Heart left ventricle (tissue), 16 donors: ENCODE data around the gene PNMT. TPM values are rescaled to one million over a fixed set of nuclear protein-coding genes. Genes with fewer than 3 reads are reported as not detected.

Experiments used
- ATAC-seq, 4 donors: fragments of 200-7000 bp; cut with Tn5 transposase; one replicate each; pipeline ENCODE4 v1.9.1; 2020 to 2022; ENCODE audit warnings: moderate library complexity in 4 of 4, mild to moderate bottlenecking in 3 of 4, moderate number of reproducible peaks in 1 of 4
- DNase-seq, 5 donors: peaks; one replicate each; pipeline ENCODE4 v3.0.0-alpha.2; 2020
- H3K27ac ChIP-seq, 12 donors: fragments of 200-600 bp; sonication (generic) in 4 of 12; one replicate each; pipeline versions ENCODE4 v1.5.0 to v1.8.0; 2016 to 2022; ENCODE audit warnings: mild to moderate bottlenecking in 2 of 12
- H3K27me3 ChIP-seq, 9 donors: fragments of 200-600 bp; sonication (generic) in 2 of 9; one replicate each; pipeline versions ENCODE4 v1.5.1 to v1.8.0; 2016 to 2022; ENCODE audit warnings: mild to moderate bottlenecking in 3 of 9
- H3K36me3 ChIP-seq, 9 donors: fragments of 200-600 bp; sonication (generic) in 2 of 9; one replicate each; pipeline versions ENCODE4 v1.5.0 to v1.8.0; 2018 to 2022; ENCODE audit warnings: mild to moderate bottlenecking in 2 of 9
- H3K4me1 ChIP-seq, 12 donors: fragments of 200-600 bp; sonication (generic) in 4 of 12; one replicate each; pipeline versions ENCODE4 v1.5.0 to v1.8.0; 2016 to 2022; ENCODE audit warnings: mild to moderate bottlenecking in 3 of 12
- H3K4me3 ChIP-seq, 12 donors: fragments of 200-600 bp; sonication (generic) in 4 of 12; one replicate each; pipeline versions ENCODE4 v1.5.0 to v1.8.0; 2017 to 2022; ENCODE audit warnings: mild to moderate bottlenecking in 9 of 12, moderate library complexity in 4 of 12
- H3K9me3 ChIP-seq, 12 donors: fragments of 200-600 bp; sonication (generic) in 4 of 12; one replicate each; pipeline versions ENCODE4 v1.5.0 to v1.8.0; 2016 to 2022; ENCODE audit warnings: mild to moderate bottlenecking in 1 of 12
- CTCF ChIP-seq, 12 donors: fragments of 200-600 bp; sonication (generic) in 4 of 12; IDR thresholded peaks; one replicate each; pipeline versions ENCODE4 v1.5.0 to v1.8.0; 2018 to 2022; ENCODE audit warnings: antibody characterized with exemption in 12 of 12, mild to moderate bottlenecking in 5 of 12
- POLR2A ChIP-seq, 2 donors: fragments of 450-650 bp; IDR thresholded peaks; one replicate each; pipeline ENCODE4 v1.6.1; 2017; ENCODE audit warnings: antibody characterized with exemption in 2 of 2, mild to moderate bottlenecking in 2 of 2, moderate library complexity in 2 of 2
- WGBS, 4 donors: extraction: QIAGEN DNeasy Blood & Tissue Kit in 2 of 4; methylation state at CpG; one replicate each; pipeline versions ENCODE4 v1.1.5 to v1.1.7; 2013 to 2018; 5-methylcytosine and 5-hydroxymethylcytosine counted together
- intact Hi-C, 10 donors: fragments of 100-400 bp; cut with DNase I; formaldehyde crosslinking; loops; one replicate each; pipeline versions ENCODE4 v1.11.1 to v1.14.2; 2022
- polyA plus RNA-seq, 2 donors: library from polyadenylated mRNA; stranded (reverse); fragments of 200-250 nt; gene quantifications; one replicate each; pipeline ENCODE4 v1.2.3, GENCODE V29; 2013
- total RNA-seq, 9 donors: library from RNA; depleted of rRNA in 2 of 9; stranded (reverse); fragments of >200 nt in 2 of 9; fragmentation: NEBNext Ultra II Directional in 3 of 9; extraction: Animal tissue kit (Norgen Biotek cat#: 25700) in 3 of 9; gene quantifications; one replicate each; pipeline versions ENCODE4 v1.1.0 to v1.2.4, GENCODE V29; 2016 to 2023
- donor health status: ischemic (EF 13 %, LVEDD 7.1; RV severe dilation, severe dysfunction).
- donor health status: healthy with polysubstance abuse.
- donor health status: DM: no; HTN: yes; CAD: no.
- donor health status: DM: no; HTN: no; CAD: no.
- donor health status: ischemic (EF 25% LVEDD 6.9; RV normal size, moderate dysfunction).
- donor health status: ischemic (EF 25% LVEDD 5.7; RV mildly dilated, moderate dysfunction).
- donor health status: healthy.
- donor health status: DM: yes; HTN: yes; CAD: no.
- donor health status: ischemic (EF 35%, LVEDD 5.7; RV mildly dilated, moderate dysfunction).
- donor health status: nonischemic (EF 11% LVEDD 7.7; RV severe dilation, severe dysfunction).
- donor health status: DM: yes; HTN: yes; CAD: no.
- donor health status: PGD.
- donor health status: ischemic (EF 29% LVEDD 5.4; RV normal size, mild dysfunction).
- donor health status: nonischemic (EF 23%, LVEDD 6.1; RV moderate dilation, normal function).

Gene PNMT
- total and polyA plus RNA-seq, 11 donors = 2.4 to 15.6 (median 6.1) TPM

- no peaks in the 10 kb centered on the region for H3K27me3 ChIP-seq
- no peaks in the 10 kb centered on the region for H3K9me3 ChIP-seq
- DNase-seq (peak in 1 of 5 donors; percentile 33), ATAC-seq (peak; percentile 29 to 78 (median 68))
- no peak overlapping the region for H3K4me3 ChIP-seq
- peaks cover 0 to 90% (median 62%) of the 10 kb centered on the region in 9 donors for H3K36me3 ChIP-seq
- 68 to 75% (median 69%) methylated on average over 8 to 11 of the region's 11 CpGs for WGBS, 4 donors
- H3K4me1 ChIP-seq = peaks cover 0 to 17% (median 4%) of the 10 kb centered on the region in 12 donors
- peak overlapping the region in 9 of 12 donors; percentile 24 to 76 (median 51) for H3K27ac ChIP-seq
- no peak for TF ChIP-seq CTCF (IDR thresholded peaks at IDR 0.05)
- no peak for TF ChIP-seq POLR2A (IDR thresholded peaks at IDR 0.05)
- intact Hi-C loops = no loop called here
Measured at GRCh38 chr17:39716879-39717536, 48.8 kb downstream of the PNMT start.

GRCh38 chr17:39717660-39718059 lies 49.4 kb downstream of the PNMT start:
- no peak for DNase-seq
- TF ChIP-seq CTCF (IDR thresholded peaks at IDR 0.05) = no peak
- TF ChIP-seq POLR2A (IDR thresholded peaks at IDR 0.05) = no peak
- Histone ChIP-seq H3K27me3 (no peaks in the 10 kb centered on the region), H3K4me3 (no peak overlapping the region), H3K9me3 (no peaks in the 10 kb centered on the region), H3K4me1 (peaks cover 0 to 17% (median 4%) of the 10 kb centered on the region in 12 donors), H3K27ac (no peak overlapping the region), H3K36me3 (peaks cover 0 to 89% (median 61%) of the 10 kb centered on the region in 9 donors)
- WGBS, 4 donors = 62 to 69% (median 66%) methylated on average over 6 of the region's 6 CpGs
- intact Hi-C loops = no loop called here
- no peak for ATAC-seq

- peak in 1 of 5 donors; percentile 33 for DNase-seq
- intact Hi-C loops = no loop called here
- Histone ChIP-seq H3K27ac (no peak overlapping the region), H3K4me1 (peaks cover 0 to 17% (median 4%) of the 10 kb centered on the region in 12 donors), H3K9me3 (no peaks in the 10 kb centered on the region), H3K36me3 (peaks cover 0 to 90% (median 56%) of the 10 kb centered on the region in 9 donors), H3K4me3 (no peak overlapping the region), H3K27me3 (no peaks in the 10 kb centered on the region)
- ATAC-seq = no peak
- 83 to 92% (median 88%) methylated on average over 7 of the region's 7 CpGs for WGBS, 4 donors
- TF ChIP-seq CTCF (IDR thresholded peaks at IDR 0.05) = no peak
- no peak for TF ChIP-seq POLR2A (IDR thresholded peaks at IDR 0.05)
Measured at GRCh38 chr17:39719563-39720355, 51.5 kb downstream of the PNMT start.

Other genes with a start within 250 kb of the PNMT start
- 10 to 100 TPM; 18.0 to 29.4 (median 20.8) TPM for gene MED1, start 217.2 kb upstream of the PNMT start, total RNA-seq
- gene MED1, start 217.2 kb upstream of the PNMT start, polyA plus RNA-seq = 10 to 100 TPM in 1 of 2 donors, 1 to 10 TPM in 1; 7.2 to 14.7 TPM
- 10 to 100 TPM; 15.8 to 34.3 (median 23.1) TPM for gene CDK12, start 207.0 kb upstream of the PNMT start, total RNA-seq
- 10 to 100 TPM in 1 of 2 donors, 1 to 10 TPM in 1; 7.0 to 12.6 TPM for gene CDK12, start 207.0 kb upstream of the PNMT start, polyA plus RNA-seq
- gene NEUROD2, start 60.5 kb upstream of the PNMT start, total RNA-seq = not detected
- gene NEUROD2, start 60.5 kb upstream of the PNMT start, polyA plus RNA-seq = not detected
- gene PPP1R1B, start 41.5 kb upstream of the PNMT start, total RNA-seq = 1 to 10 TPM in 4 of 9 donors, under 1 TPM in 4, not detected in 1; 0.54 to 5.8 (median 0.88) TPM
- 1 to 10 TPM in 1 of 2 donors, under 1 TPM in 1; 0.61 to 2.5 TPM for gene PPP1R1B, start 41.5 kb upstream of the PNMT start, polyA plus RNA-seq
- gene STARD3, start 31.3 kb upstream of the PNMT start, total RNA-seq = 10 to 100 TPM; 14.1 to 36.5 (median 19.3) TPM
- 10 to 100 TPM; 24.2 to 57.2 TPM for gene STARD3, start 31.3 kb upstream of the PNMT start, polyA plus RNA-seq
- 1,000 to 10,000 TPM; 2,428 to 9,343 (median 4,137) TPM for gene TCAP, start 3.1 kb upstream of the PNMT start, total RNA-seq
- gene TCAP, start 3.1 kb upstream of the PNMT start, polyA plus RNA-seq = 1,000 to 10,000 TPM; 2,028 to 5,784 TPM
- gene PGAP3, start 19.6 kb downstream of the PNMT start, total RNA-seq = 10 to 100 TPM in 7 of 9 donors, 1 to 10 TPM in 2; 8.0 to 18.8 (median 13.1) TPM
- gene PGAP3, start 19.6 kb downstream of the PNMT start, polyA plus RNA-seq = 10 to 100 TPM; 13.3 to 13.8 TPM
- gene ERBB2, start 31.6 kb downstream of the PNMT start, total RNA-seq = 10 to 100 TPM; 51.4 to 95.1 (median 79.3) TPM
- gene ERBB2, start 31.6 kb downstream of the PNMT start, polyA plus RNA-seq = 10 to 100 TPM; 29.7 to 77.4 TPM
- gene MIEN1, start 62.1 kb downstream of the PNMT start, total RNA-seq = 10 to 100 TPM; 34.3 to 98.1 (median 53.3) TPM
- 100 to 1,000 TPM in 1 of 2 donors, 10 to 100 TPM in 1; 87.6 to 159 TPM for gene MIEN1, start 62.1 kb downstream of the PNMT start, polyA plus RNA-seq
- 1 to 10 TPM in 7 of 9 donors, under 1 TPM in 2; 0.48 to 8.2 (median 1.7) TPM for gene GRB7, start 69.5 kb downstream of the PNMT start, total RNA-seq
- gene GRB7, start 69.5 kb downstream of the PNMT start, polyA plus RNA-seq = 1 to 10 TPM in 1 of 2 donors, under 1 TPM in 1; 0.57 to 1.3 TPM
- 1 to 10 TPM in 2 of 9 donors, under 1 TPM in 7; 0.07 to 6.9 (median 0.22) TPM for gene IKZF3, start 195.9 kb downstream of the PNMT start, total RNA-seq
- gene IKZF3, start 195.9 kb downstream of the PNMT start, polyA plus RNA-seq = under 1 TPM; 0.08 to 0.11 TPM
- not detected for gene ZPBP2, start 199.7 kb downstream of the PNMT start, total RNA-seq
- not detected for gene ZPBP2, start 199.7 kb downstream of the PNMT start, polyA plus RNA-seq